ENCODE measurements around the gene MS4A10. TPM values are rescaled to one million over a fixed set of nuclear protein-coding genes. Genes with fewer than 3 reads are reported as not detected.
"Not testable (repeated sequence)": the region's sequence is repeated elsewhere in the genome, so short reads cannot be mapped to it uniquely, and the experiment has no call there.

Gene MS4A10
- total and polyA plus RNA-seq, 3 experiments from 2014 or later = not detected

DNA sequence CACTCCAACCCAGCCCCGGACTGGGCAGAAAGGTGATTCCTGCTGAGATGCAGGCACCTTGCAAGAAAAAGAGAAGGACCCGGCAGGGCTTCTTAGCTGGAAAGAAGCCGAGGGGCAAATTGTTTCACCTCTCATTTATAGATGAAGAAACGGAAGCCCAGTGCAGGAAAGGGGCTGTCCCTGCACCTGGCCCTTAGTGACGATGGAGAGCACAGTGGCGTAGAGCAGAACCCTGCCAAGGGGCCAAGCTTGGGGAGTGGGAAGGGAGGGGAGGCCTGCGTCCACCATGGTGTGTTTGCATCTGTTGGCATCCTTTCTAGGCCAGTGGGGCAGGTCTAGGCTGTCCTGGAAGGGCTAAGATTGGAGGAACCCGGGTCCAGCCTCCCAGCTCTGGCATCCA, 36.3 kb upstream of the MS4A10 start:
- H3K4me1 ChIP-seq (ENCODE audit: insufficient read depth, low read length) = no peaks in the 10 kb centered on the region
- H3K27ac ChIP-seq (ENCODE audit: low read depth, low read length) = no peak overlapping the region
- H3K4me3 Mint-ChIP-seq = no peak overlapping the region
- no peaks in the 10 kb centered on the region for H3K36me3 ChIP-seq (ENCODE audit: insufficient read depth, low read length)
- H3K9me3 ChIP-seq (ENCODE audit: low read length) = no peaks in the 10 kb centered on the region
- no peak overlapping the region for H3K4me3 ChIP-seq (ENCODE audit: low read length)
- no peak for DNase-seq
- H3K36me3 Mint-ChIP-seq = peaks cover 0 to 3% (median 0%) of the 10 kb centered on the region in 3 donors
- ChIA-PET POLR2A (no interaction called here), CTCF (no interaction called here)
- H3K4me1 Mint-ChIP-seq = no peaks in the 10 kb centered on the region
- peak overlapping the region in 1 of 8 donors; percentile 75 for H3K27ac Mint-ChIP-seq
- peaks cover 29 to 44% of the 10 kb centered on the region in 2 donors for H3K27me3 Mint-ChIP-seq
- no peaks in the 10 kb centered on the region for H3K27me3 ChIP-seq (ENCODE audit: insufficient read depth, low read length, poor library complexity, severe bottlenecking)
- H3K9me3 Mint-ChIP-seq = peaks cover 0 to 4% (median 0%) of the 10 kb centered on the region in 5 donors

DNA sequence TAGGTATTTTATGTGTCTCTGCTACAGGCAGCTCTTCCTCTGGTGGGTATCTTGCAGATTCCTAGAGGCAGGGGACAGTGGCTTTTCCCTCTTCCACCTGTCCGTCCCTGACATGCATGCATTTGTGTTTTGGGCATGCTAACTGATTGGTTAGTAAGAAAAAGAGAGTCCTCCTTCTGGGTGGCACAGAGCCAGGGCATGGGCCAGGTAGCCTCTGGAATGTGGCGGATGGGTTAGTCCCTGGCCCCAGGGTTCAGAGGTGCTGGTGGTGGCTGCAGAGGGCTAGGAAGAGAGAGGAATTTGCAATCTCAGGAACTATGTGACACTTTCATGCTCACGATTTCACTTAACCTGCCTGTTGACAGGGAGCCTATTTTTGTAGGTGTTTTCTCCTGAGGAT, 34.2 kb upstream of the MS4A10 start:
- no peak overlapping the region for H3K4me3 Mint-ChIP-seq
- no peak overlapping the region for H3K27ac Mint-ChIP-seq
- H3K9me3 Mint-ChIP-seq = no peaks in the 10 kb centered on the region
- H3K4me1 Mint-ChIP-seq = no peaks in the 10 kb centered on the region
- DNase-seq = no peak
- CTCF ChIA-PET = no interaction called here
- POLR2A ChIA-PET = no interaction called here
- no peak overlapping the region for H3K27ac ChIP-seq (ENCODE audit: low read depth, low read length)
- H3K36me3 ChIP-seq (ENCODE audit: insufficient read depth, low read length) = no peaks in the 10 kb centered on the region
- H3K27me3 Mint-ChIP-seq = peaks cover 25 to 40% of the 10 kb centered on the region in 2 donors
- no peaks in the 10 kb centered on the region for H3K9me3 ChIP-seq (ENCODE audit: low read length)
- H3K4me1 ChIP-seq (ENCODE audit: insufficient read depth, low read length) = no peaks in the 10 kb centered on the region
- no peak overlapping the region for H3K4me3 ChIP-seq (ENCODE audit: low read length)
- no peaks in the 10 kb centered on the region for H3K27me3 ChIP-seq (ENCODE audit: insufficient read depth, low read length, poor library complexity, severe bottlenecking)
- H3K36me3 Mint-ChIP-seq = peaks cover 0 to 3% (median 0%) of the 10 kb centered on the region in 3 donors

DNA sequence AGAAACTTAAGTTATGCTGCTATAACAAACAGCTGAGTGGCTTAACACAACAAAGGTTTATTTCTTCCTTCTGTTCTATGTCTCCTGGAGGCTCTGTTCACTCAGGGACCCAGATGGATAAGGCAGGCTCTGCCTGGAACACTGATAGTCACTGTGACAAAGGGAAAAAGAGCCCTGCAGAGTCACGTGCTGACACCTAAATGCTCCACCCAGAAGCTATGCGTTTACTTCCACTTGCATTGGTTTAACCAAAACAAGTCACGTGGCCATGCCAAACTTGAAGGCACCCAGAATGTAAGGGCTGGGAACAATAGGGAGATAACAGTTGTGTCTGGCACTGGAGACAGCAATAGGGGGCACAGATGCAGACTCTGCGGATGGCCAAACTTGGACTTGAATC, 31.8 kb upstream of the MS4A10 start:
- ChIA-PET CTCF (no interaction called here), POLR2A (no interaction called here)
- Mint-ChIP-seq H3K9me3 (no peaks in the 10 kb centered on the region), H3K27ac (no peak overlapping the region), H3K36me3 (no peaks in the 10 kb centered on the region), H3K4me3 (no peak overlapping the region), H3K27me3 (peaks cover 35 to 57% of the 10 kb centered on the region in 2 donors), H3K4me1 (no peaks in the 10 kb centered on the region)
- H3K4me1 ChIP-seq (ENCODE audit: insufficient read depth, low read length) = no peaks in the 10 kb centered on the region
- no peaks in the 10 kb centered on the region for H3K9me3 ChIP-seq (ENCODE audit: low read length)
- H3K27me3 ChIP-seq (ENCODE audit: insufficient read depth, low read length, poor library complexity, severe bottlenecking) = no peaks in the 10 kb centered on the region
- no peak overlapping the region for H3K4me3 ChIP-seq (ENCODE audit: low read length)
- no peaks in the 10 kb centered on the region for H3K36me3 ChIP-seq (ENCODE audit: insufficient read depth, low read length)
- no peak for DNase-seq
- H3K27ac ChIP-seq (ENCODE audit: low read depth, low read length) = no peak overlapping the region

DNA sequence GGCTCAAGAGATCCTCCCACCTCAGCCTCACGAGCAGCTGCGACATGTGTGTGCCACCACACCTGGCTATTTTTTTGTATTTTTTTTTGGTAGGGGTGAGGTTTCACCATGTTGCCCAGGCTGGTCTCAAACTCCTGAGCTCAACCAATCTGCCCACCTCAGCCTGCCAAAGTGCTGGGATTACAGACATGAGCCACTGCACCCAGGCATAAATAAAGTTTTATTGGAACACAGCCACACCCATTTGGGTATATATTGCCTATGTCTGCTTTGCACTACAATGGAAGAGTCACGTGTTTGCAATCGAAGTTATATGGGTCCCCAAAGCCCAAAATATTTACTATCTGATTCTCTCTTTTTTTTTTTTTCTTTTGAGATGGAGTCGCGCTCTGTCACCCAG, 30.2 kb upstream of the MS4A10 start:
- Mint-ChIP-seq H3K9me3 (no peaks in the 10 kb centered on the region), H3K36me3 (no peaks in the 10 kb centered on the region), H3K27me3 (peaks cover 37 to 69% of the 10 kb centered on the region in 2 donors), H3K4me1 (no peaks in the 10 kb centered on the region), H3K27ac (no peak overlapping the region), H3K4me3 (no peak overlapping the region)
- POLR2A ChIA-PET = no interaction called here
- CTCF ChIA-PET = no interaction called here
- no peak overlapping the region for H3K4me3 ChIP-seq (ENCODE audit: low read length)
- H3K27ac ChIP-seq (ENCODE audit: low read depth, low read length) = no peak overlapping the region
- no peaks in the 10 kb centered on the region for H3K27me3 ChIP-seq (ENCODE audit: insufficient read depth, low read length, poor library complexity, severe bottlenecking)
- DNase-seq = no peak
- H3K4me1 ChIP-seq (ENCODE audit: insufficient read depth, low read length) = no peaks in the 10 kb centered on the region
- H3K36me3 ChIP-seq (ENCODE audit: insufficient read depth, low read length) = no peaks in the 10 kb centered on the region
- H3K9me3 ChIP-seq (ENCODE audit: low read length) = no peaks in the 10 kb centered on the region

DNA sequence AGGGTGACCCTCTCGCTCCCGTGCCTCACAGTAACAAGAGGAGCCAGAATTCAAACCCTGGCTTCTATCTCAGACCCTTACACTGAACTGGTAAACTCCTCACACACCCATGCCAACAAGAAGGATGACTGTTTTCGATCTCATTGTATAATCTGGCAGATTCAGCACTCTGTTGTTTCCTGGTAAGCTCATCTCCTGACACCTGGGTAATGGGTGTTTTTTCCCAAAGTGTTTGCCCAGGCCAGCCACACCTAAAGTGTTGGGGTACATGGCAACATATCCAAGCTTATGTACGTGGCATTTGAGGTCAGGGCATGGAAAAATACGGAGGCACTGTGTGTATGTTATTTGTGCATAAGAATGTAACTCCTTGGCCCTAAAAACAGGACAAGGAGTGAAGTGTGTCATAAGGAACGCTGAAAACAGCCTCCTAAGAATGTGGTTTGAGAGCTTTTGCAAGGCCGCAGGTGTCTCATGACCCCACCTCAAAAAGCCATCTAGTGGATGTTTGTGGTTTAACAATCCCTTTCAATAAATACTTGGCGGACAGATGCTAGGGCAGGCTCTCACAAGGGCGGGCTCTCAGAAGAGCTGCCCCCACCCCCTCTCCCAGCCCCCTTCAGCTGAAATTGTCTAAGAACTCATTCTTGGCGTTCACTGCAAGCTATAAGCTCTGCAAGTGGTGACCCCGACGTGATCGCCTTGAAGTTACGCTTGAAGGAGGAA, 28.7 kb upstream of the MS4A10 start, which contains the start of gene MS4A15:
MS4A15 (plus strand) TSS at position 561 of the 726 bp plus-strand sequence. CDS start 6,867 bp downstream, outside the sequence.
- ChIA-PET POLR2A (no interaction called here), CTCF (interaction anchor here (1.3 kb wide), 1 partner anchor 9 kb away, joined by 4 read pairs; no protein-coding TSS in a partner anchor)
- H3K4me3 ChIP-seq (ENCODE audit: low read length) = no peak within 1 kb of the TSS
- Mint-ChIP-seq H3K27me3 (peaks cover 32 to 74% of the 10 kb centered on the region in 2 donors), H3K36me3 (no peaks in the 10 kb centered on the region), H3K9me3 (no peaks in the 10 kb centered on the region), H3K27ac (no peak within 1 kb of the TSS), H3K4me3 (no peak within 1 kb of the TSS), H3K4me1 (no peaks in the 10 kb centered on the region)
- no peak for DNase-seq
- H3K4me1 ChIP-seq (ENCODE audit: insufficient read depth, low read length) = no peaks in the 10 kb centered on the region
- H3K27ac ChIP-seq (ENCODE audit: low read depth, low read length) = no peak within 1 kb of the TSS
- H3K36me3 ChIP-seq (ENCODE audit: insufficient read depth, low read length) = no peaks in the 10 kb centered on the region
- no peaks in the 10 kb centered on the region for H3K9me3 ChIP-seq (ENCODE audit: low read length)
- H3K27me3 ChIP-seq (ENCODE audit: insufficient read depth, low read length, poor library complexity, severe bottlenecking) = no peaks in the 10 kb centered on the region

DNA sequence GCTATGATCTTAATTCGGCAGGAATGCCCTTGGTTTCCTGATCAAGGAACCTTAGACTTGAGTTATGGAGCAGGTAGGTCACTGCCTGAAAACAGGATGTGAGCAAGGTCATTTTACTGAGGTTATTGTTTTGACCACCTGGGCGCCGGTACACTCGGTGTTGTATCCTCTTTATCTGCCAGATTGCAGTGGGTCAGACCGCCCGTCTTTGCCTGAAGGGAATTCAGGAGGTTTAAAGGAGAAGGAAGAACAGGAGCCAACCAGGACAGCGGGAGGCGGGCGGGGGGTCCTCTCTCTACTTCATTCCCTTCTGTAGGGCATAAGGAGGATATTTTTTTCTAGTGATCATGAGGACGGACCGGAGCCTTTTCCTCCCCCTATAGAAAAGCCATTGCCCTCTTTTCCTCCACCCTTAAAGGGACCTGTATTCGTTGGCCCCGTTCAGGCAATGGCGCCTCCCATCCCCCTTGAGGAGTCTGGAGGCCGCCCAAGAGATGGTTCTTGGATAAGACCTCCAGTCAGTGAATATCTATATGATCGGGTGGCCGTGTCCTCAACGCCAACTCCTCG, 27.8 kb upstream of the MS4A10 start:
- Mint-ChIP-seq H3K9me3 (no peaks in the 10 kb centered on the region), H3K27me3 (peaks cover 24 to 76% of the 10 kb centered on the region in 2 donors), H3K4me1 (no peaks in the 10 kb centered on the region), H3K36me3 (no peaks in the 10 kb centered on the region), H3K27ac (no peak overlapping the region), H3K4me3 (no peak overlapping the region)
- ChIA-PET CTCF (interaction anchor here (1.3 kb wide), 1 partner anchor 8 kb away, joined by 4 read pairs; no protein-coding TSS in a partner anchor), POLR2A (no interaction called here)
- no peaks in the 10 kb centered on the region for H3K36me3 ChIP-seq (ENCODE audit: insufficient read depth, low read length)
- no peaks in the 10 kb centered on the region for H3K27me3 ChIP-seq (ENCODE audit: insufficient read depth, low read length, poor library complexity, severe bottlenecking)
- no peaks in the 10 kb centered on the region for H3K9me3 ChIP-seq (ENCODE audit: low read length)
- no peaks in the 10 kb centered on the region for H3K4me1 ChIP-seq (ENCODE audit: insufficient read depth, low read length)
- no peak overlapping the region for H3K4me3 ChIP-seq (ENCODE audit: low read length)
- no peak overlapping the region for H3K27ac ChIP-seq (ENCODE audit: low read depth, low read length)
- DNase-seq = no peak

DNA sequence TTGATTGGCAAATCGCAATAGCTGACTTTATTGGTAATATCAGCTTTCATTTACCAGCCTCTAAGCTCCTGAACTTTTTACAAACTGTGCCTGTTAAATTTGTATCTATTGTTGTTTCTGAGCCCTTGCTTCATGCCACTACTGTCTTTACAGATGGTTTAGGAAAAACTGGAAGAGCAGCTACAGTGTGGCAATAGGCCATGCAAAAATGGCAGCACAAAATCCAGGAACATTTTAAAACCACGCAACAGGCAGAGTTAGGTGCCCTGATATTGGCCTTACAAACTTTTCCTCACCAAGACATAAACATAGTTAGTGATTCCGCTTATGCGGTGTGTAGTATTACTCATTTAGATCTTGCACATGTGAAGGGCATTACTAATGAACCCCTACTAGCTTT, 26.5 kb upstream of the MS4A10 start:
- H3K4me3 Mint-ChIP-seq; H3K9me3 Mint-ChIP-seq; H3K36me3 Mint-ChIP-seq; H3K36me3 ChIP-seq (ENCODE audit: insufficient read depth, low read length); H3K27ac ChIP-seq (ENCODE audit: low read depth, low read length); H3K9me3 ChIP-seq (ENCODE audit: low read length); H3K4me3 ChIP-seq (ENCODE audit: low read length); H3K4me1 ChIP-seq (ENCODE audit: insufficient read depth, low read length); DNase-seq; H3K4me1 Mint-ChIP-seq; CTCF ChIA-PET; H3K27me3 ChIP-seq (ENCODE audit: insufficient read depth, low read length, poor library complexity, severe bottlenecking); POLR2A ChIA-PET: not testable (repeated sequence)
- peaks cover 23 to 75% of the 10 kb centered on the region in 2 donors for H3K27me3 Mint-ChIP-seq
- H3K27ac Mint-ChIP-seq = peak overlapping the region in 1 of 8 donors; percentile 15

DNA sequence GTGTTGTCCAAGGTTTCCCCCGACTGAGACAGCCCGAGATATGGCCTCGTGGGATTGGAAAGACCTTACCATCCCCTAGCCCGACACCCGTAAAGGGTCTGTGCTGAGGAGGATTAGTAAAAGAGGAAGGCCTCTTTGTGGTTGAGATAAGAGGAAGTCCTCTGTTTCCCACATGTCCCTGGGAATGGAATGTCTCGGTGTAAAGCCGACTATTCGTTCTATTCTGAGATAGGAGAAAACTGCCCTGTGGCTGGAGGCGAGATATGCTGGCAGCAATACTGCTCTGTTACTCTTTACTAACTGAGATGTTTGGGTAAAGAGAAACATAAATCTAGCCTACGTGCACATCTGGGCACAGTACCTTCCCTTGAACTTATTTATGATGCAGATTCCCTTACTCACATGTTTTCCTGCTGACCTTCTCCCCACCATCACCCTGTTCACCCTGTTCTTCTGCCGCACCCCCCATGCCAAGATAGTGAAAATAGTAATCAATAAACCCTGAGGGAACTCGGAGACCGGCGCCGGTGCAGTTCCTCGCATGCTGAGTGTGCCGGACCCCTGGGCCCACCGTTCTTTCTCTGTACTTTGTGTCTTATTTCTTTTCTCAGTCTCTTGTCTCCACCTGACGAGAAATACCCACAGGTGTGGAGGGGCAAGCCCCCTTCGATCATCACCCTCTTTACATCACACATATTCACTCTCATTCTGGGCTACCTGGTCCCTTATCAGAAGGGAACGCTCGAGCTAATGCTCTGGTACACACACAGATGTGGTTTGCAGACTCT, 25.5 kb upstream of the MS4A10 start:
- H3K4me1 ChIP-seq (ENCODE audit: insufficient read depth, low read length); H3K4me3 Mint-ChIP-seq; H3K9me3 Mint-ChIP-seq; H3K9me3 ChIP-seq (ENCODE audit: low read length); CTCF ChIA-PET; H3K27ac Mint-ChIP-seq; H3K36me3 Mint-ChIP-seq; H3K4me1 Mint-ChIP-seq; H3K4me3 ChIP-seq (ENCODE audit: low read length); POLR2A ChIA-PET; H3K27me3 ChIP-seq (ENCODE audit: insufficient read depth, low read length, poor library complexity, severe bottlenecking); H3K27ac ChIP-seq (ENCODE audit: low read depth, low read length); DNase-seq; H3K36me3 ChIP-seq (ENCODE audit: insufficient read depth, low read length): not testable (repeated sequence)
- peaks cover 30 to 80% of the 10 kb centered on the region in 2 donors for H3K27me3 Mint-ChIP-seq
